ENCODE data around the gene MMP17.
"Not testable (repeated sequence)": the region's sequence is repeated elsewhere in the genome, so short reads cannot be mapped to it uniquely, and the experiment has no call there.

Gene MMP17

GRCh38 chr12:131872154-131873051 is 44.2 kb downstream of the MMP17 start:
- peak overlapping the region; percentile 40 for H3K27ac ChIP-seq

GRCh38 chr12:131873293-131873692 is 45.1 kb downstream of the MMP17 start:
- no peak overlapping the region for H3K27ac ChIP-seq
- TF ChIP-seq CTCF (conservative IDR thresholded peaks at IDR 0.05), result no peak

More at GRCh38 chr12:131872154-131873051, 44.2 kb downstream of the MMP17 start:
- TF ChIP-seq CTCF (conservative IDR thresholded peaks at IDR 0.05), result no peak

- H3K27ac ChIP-seq, result not testable (repeated sequence)
Measured at GRCh38 chr12:131874972-131875371, 46.8 kb downstream of the MMP17 start.

GRCh38 chr12:131877216-131877615 is 49.0 kb downstream of the MMP17 start:
- H3K27ac ChIP-seq, result not testable (repeated sequence)

GRCh38 chr12:131878436-131878835 is 50.2 kb downstream of the MMP17 start:
- not testable (repeated sequence) for H3K27ac ChIP-seq

- no peak overlapping the region for H3K27ac ChIP-seq
- TF ChIP-seq CTCF (conservative IDR thresholded peaks at IDR 0.05), result no peak
Measured at GRCh38 chr12:131882804-131883520, 54.8 kb downstream of the MMP17 start.

- no peak for TF ChIP-seq CTCF (conservative IDR thresholded peaks at IDR 0.05)
- no peak overlapping the region for H3K27ac ChIP-seq
Measured at GRCh38 chr12:131883521-131883900, 55.3 kb downstream of the MMP17 start.

GRCh38 chr12:131885076-131885475 is 56.9 kb downstream of the MMP17 start:
- not testable (repeated sequence) for H3K27ac ChIP-seq

- TF ChIP-seq CTCF (conservative IDR thresholded peaks at IDR 0.05), result no peak
- H3K27ac ChIP-seq, result no peak overlapping the region
Measured at GRCh38 chr12:131885543-131886057, 57.4 kb downstream of the MMP17 start.

- not testable (repeated sequence) for H3K27ac ChIP-seq
Measured at GRCh38 chr12:131891722-131892121, 63.5 kb downstream of the MMP17 start.
